ENCODE measurements around the gene NAPEPLD.
"Not testable (repeated sequence)": the region's sequence is repeated elsewhere in the genome, so short reads cannot be mapped to it uniquely, and the experiment has no call there.

NAPEPLD gene

GRCh38 chr7:103068414-103069403 lies 80.2 kb downstream of the NAPEPLD start:
- DNase-seq (ENCODE audit: low spot score) = no peak

GRCh38 chr7:103065667-103066066 lies 83.2 kb downstream of the NAPEPLD start:
- DNase-seq (ENCODE audit: low spot score) = no peak

- no peak for DNase-seq (ENCODE audit: low spot score)
These were observed 85.0 kb downstream of the NAPEPLD start for GRCh38 chr7:103063895-103064294.

GRCh38 chr7:103059471-103059870 lies 89.4 kb downstream of the NAPEPLD start:
- DNase-seq (ENCODE audit: low spot score) = no peak

- DNase-seq (ENCODE audit: low spot score) = no peak
These were observed 90.8 kb downstream of the NAPEPLD start for GRCh38 chr7:103058122-103058521.

- not testable (repeated sequence) for DNase-seq (ENCODE audit: low spot score)
These were observed 92.9 kb downstream of the NAPEPLD start for GRCh38 chr7:103056006-103056405.

GRCh38 chr7:103051519-103051918 lies 97.4 kb downstream of the NAPEPLD start:
- no peak for DNase-seq (ENCODE audit: low spot score)
